Karpas-422 (cell line): ENCODE data around the gene CCDC102B. TPM values are rescaled to one million over a fixed set of nuclear protein-coding genes. Genes with fewer than 3 reads are reported as not detected.

Experiments
- DNase-seq: peaks from one replicate; pipeline ENCODE4 v3.0.0-alpha.2; 2015
- H2AFZ ChIP-seq: fragments of 200-600 bp; sonication (generic); 2 replicates; pipeline ENCODE4 v1.6.1; 2014; ENCODE audit warnings: antibody characterized with exemption, low read length, mixed read lengths
- H3K27ac ChIP-seq: fragments of 200-600 bp; sonication (generic); 2 replicates; pipeline ENCODE4 v1.5.1; 2014; ENCODE audit warnings: mild to moderate bottlenecking, low read length, moderate library complexity
- H3K27me3 ChIP-seq: fragments of 200-600 bp; sonication (generic); 2 replicates; pipeline ENCODE4 v1.6.1; 2014; ENCODE audit warnings: low read length, mixed read lengths
- H3K36me3 ChIP-seq: fragments of 200-600 bp; sonication (generic); 2 replicates; pipeline ENCODE4 v1.6.1; 2014; ENCODE audit warnings: low read length, mixed read lengths; ENCODE audit not compliant: insufficient read depth
- H3K4me1 ChIP-seq: fragments of 200-600 bp; sonication (generic); 2 replicates; pipeline ENCODE4 v1.6.1; 2014; ENCODE audit warnings: mild to moderate bottlenecking, low read length, mixed read lengths
- H3K4me2 ChIP-seq: fragments of 200-600 bp; sonication (generic); 2 replicates; pipeline ENCODE4 v1.6.1; 2014; ENCODE audit warnings: low read length, low read depth, mild to moderate bottlenecking; ENCODE audit not compliant: poor library complexity, severe bottlenecking
- H3K4me3 ChIP-seq: fragments of 200-600 bp; sonication (generic); 2 replicates; pipeline ENCODE4 v1.5.1; 2014; ENCODE audit warnings: mild to moderate bottlenecking, antibody characterized with exemption, low read length, mixed read lengths
- H3K79me2 ChIP-seq: fragments of 200-600 bp; sonication (generic); 2 replicates; pipeline ENCODE4 v1.6.1; 2014; ENCODE audit warnings: mild to moderate bottlenecking, low read length, mixed read lengths
- H3K9ac ChIP-seq: fragments of 200-600 bp; sonication (generic); 2 replicates; pipeline ENCODE4 v1.6.0; 2014; ENCODE audit warnings: low read length
- H3K9me2 ChIP-seq: fragments of 200-600 bp; sonication (generic), shearing (Covaris generic); replicated peaks from 2 replicates; pipeline ENCODE4 v1.6.0; 2014; ENCODE audit warnings: mild to moderate bottlenecking, low read length, moderate library complexity; ENCODE audit not compliant: insufficient read depth
- H3K9me3 ChIP-seq: fragments of 300-700, 200-600 bp; sonication (generic); 2 replicates; pipeline ENCODE4 v1.6.1; 2014; ENCODE audit warnings: low read length, mixed read lengths
- H4K20me1 ChIP-seq: fragments of 200-600 bp; sonication (generic); 2 replicates; pipeline ENCODE4 v1.6.1; 2014; ENCODE audit warnings: mild to moderate bottlenecking, antibody characterized with exemption, low read length, low read depth; ENCODE audit not compliant: insufficient read depth
- small RNA-seq: library from RNA; depleted of rRNA; stranded (forward); fragments of <200 nt; gene quantifications from one replicate; pipeline ENCODE3, GENCODE V24; 2014
- total RNA-seq: library from RNA; depleted of rRNA; stranded (reverse); fragments of >200 nt; shearing (Covaris generic); gene quantifications from 2 replicates; pipeline ENCODE4 v1.2.3, GENCODE V29; 2014; ENCODE audit warnings: low replicate concordance; rRNA removed

CCDC102B gene
- total RNA-seq, 1 experiment from 2014 or later, result 10.0 TPM

DNA sequence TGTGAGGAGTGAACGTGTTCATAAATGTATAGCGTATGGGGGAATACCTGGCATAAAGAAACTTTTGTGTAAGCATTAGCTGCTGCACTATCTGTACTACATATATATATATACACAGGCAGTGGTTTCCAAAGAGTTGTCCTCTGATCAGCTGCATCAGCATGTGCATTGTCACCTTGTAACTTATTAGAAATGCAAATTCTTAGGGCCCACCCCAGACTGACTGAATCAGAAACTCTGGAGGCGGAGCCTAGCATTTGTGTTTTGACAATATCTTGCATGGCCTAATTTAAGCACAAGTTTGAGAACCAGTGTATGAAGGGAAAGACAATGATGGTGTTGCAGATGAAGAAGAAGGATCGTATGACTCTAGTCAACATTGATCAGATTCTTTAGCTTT, 299.5 kb downstream of the CCDC102B start:
- Histone ChIP-seq H3K36me3 (no peaks in the 10 kb centered on the region), H3K9me3 (peaks cover 46% of the 10 kb centered on the region), H2AFZ (no peak overlapping the region), H3K4me1 (no peaks in the 10 kb centered on the region), H3K27ac (no peak overlapping the region), H3K9me2 (no peaks in the 10 kb centered on the region), H3K79me2 (no peaks in the 10 kb centered on the region), H4K20me1 (no peaks in the 10 kb centered on the region), H3K9ac (no peak overlapping the region), H3K4me3 (no peak overlapping the region), H3K4me2 (no peak overlapping the region), H3K27me3 (no peaks in the 10 kb centered on the region)
- no peak for DNase-seq

DNA sequence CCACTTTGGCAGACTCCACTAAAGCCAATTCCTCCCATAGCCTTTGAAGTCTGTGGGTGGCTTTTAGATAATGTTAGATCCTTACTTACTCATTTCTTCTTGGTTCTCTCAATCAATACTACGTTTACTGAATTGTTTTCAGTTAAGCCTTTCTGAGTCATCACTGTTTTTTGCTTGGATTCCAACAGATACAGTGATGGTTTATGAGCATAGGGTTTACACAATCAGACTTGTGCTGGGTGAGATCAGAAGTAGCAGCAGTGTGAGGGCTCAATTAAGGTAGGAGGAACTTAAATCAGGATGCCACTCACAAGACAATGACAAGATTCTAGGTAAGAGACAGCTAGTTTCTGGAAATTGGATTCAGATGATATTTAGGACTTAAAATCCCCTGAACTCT, 305.1 kb downstream of the CCDC102B start:
- H2AFZ ChIP-seq, result no peak overlapping the region
- no peaks in the 10 kb centered on the region for H3K79me2 ChIP-seq
- no peaks in the 10 kb centered on the region for H3K9me2 ChIP-seq
- H3K9me3 ChIP-seq, result peaks cover 28% of the 10 kb centered on the region
- H3K4me1 ChIP-seq, result no peaks in the 10 kb centered on the region
- no peaks in the 10 kb centered on the region for H3K27me3 ChIP-seq
- DNase-seq, result no peak
- H3K27ac ChIP-seq, result no peak overlapping the region
- no peaks in the 10 kb centered on the region for H4K20me1 ChIP-seq
- no peak overlapping the region for H3K4me3 ChIP-seq
- H3K9ac ChIP-seq, result no peak overlapping the region
- no peaks in the 10 kb centered on the region for H3K36me3 ChIP-seq
- no peak overlapping the region for H3K4me2 ChIP-seq

Small RNAs within 50 kb of the gene (small RNA-seq; reads per million reads assigned to genes)
- gene RNU6-39P, result 0.32 reads per million

Other genes starting within 250 kb of the CCDC102B start
- gene TMX3, start 83.0 kb upstream of the CCDC102B start, total RNA-seq, result 69.2 and 154 TPM in 2 replicates